Measurements from ENCODE around the gene SHISAL1.

GRCh38 chr22:44335066-44335839 lies 22.5 kb upstream of the SHISAL1 start:
- no peak for TF ChIP-seq POLR2A (IDR thresholded peaks at IDR 0.05; ENCODE audit: low read depth, low read length)
- TF ChIP-seq POLR2AphosphoS5 (IDR thresholded peaks at IDR 0.05; ENCODE audit: low read depth, low read length), result no peak
